Smooth muscle cell (in vitro differentiated cells): ENCODE data around the gene RBM4B. TPM values are rescaled to one million over a fixed set of nuclear protein-coding genes. Genes with fewer than 3 reads are reported as not detected.

Experiments
- DNase-seq: peaks from one replicate; lab custom pipeline; 2025; ENCODE audit not compliant: unreplicated experiment; lab: John Stamatoyannopoulos, UW
- H2AFZ ChIP-seq: fragments of 200-600 bp; sonication (generic); 2 replicates; pipeline ENCODE4 v1.6.0; 2016; ENCODE audit warnings: antibody characterized with exemption, low read depth, mild to moderate bottlenecking
- H3F3A ChIP-seq: fragments of 200-600 bp; sonication (generic); 2 replicates; pipeline ENCODE4 v1.6.0; 2017; ENCODE audit warnings: antibody characterized with exemption, low read depth
- H3K27ac ChIP-seq: fragments of 200-600 bp; sonication (generic); 2 replicates; pipeline ENCODE4 v1.5.1; 2016; ENCODE audit warnings: low read depth, mild to moderate bottlenecking
- H3K27me3 ChIP-seq: fragments of 200-600 bp; sonication (generic); 2 replicates; pipeline ENCODE4 v1.6.1; 2016; ENCODE audit warnings: low read depth, mild to moderate bottlenecking
- H3K36me3 ChIP-seq: fragments of 200-600 bp; sonication (generic); 2 replicates; pipeline ENCODE4 v1.5.1; 2016; ENCODE audit warnings: low read depth
- H3K4me1 ChIP-seq: fragments of 200-600 bp; sonication (generic); 2 replicates; pipeline ENCODE4 v1.5.1; 2016; ENCODE audit warnings: low read depth
- H3K4me2 ChIP-seq: fragments of 200-600 bp; sonication (generic); 2 replicates; pipeline ENCODE4 v1.6.0; 2016; ENCODE audit warnings: mild to moderate bottlenecking
- H3K4me3 ChIP-seq: fragments of 200-600 bp; sonication (generic); 2 replicates; pipeline ENCODE4 v1.5.1; 2016; ENCODE audit warnings: mild to moderate bottlenecking
- H3K79me2 ChIP-seq: fragments of 200-600 bp; sonication (generic); 2 replicates; pipeline ENCODE4 v1.6.0; 2016; ENCODE audit warnings: low read depth, mild to moderate bottlenecking
- H3K9ac ChIP-seq: fragments of 200-600 bp; sonication (generic); 2 replicates; pipeline ENCODE4 v1.6.0; 2016; ENCODE audit warnings: low read depth
- H3K9me3 ChIP-seq: fragments of 200-600 bp; sonication (generic); replicated peaks from 2 replicates; pipeline ENCODE4 v1.5.1; 2016; ENCODE audit warnings: low read depth
- H4K20me1 ChIP-seq: fragments of 200-600 bp; sonication (generic); 2 replicates; pipeline ENCODE4 v1.6.0; 2016; ENCODE audit warnings: low read depth
- CTCF ChIP-seq: fragments of 200-600 bp; sonication (generic); IDR thresholded peaks from 2 replicates; pipeline ENCODE4 v1.5.1; 2017; ENCODE audit warnings: borderline replicate concordance, mild to moderate bottlenecking, antibody characterized with exemption; ENCODE audit not compliant: insufficient read depth, poor library complexity, severe bottlenecking
- WGBS: methylation state at CpG from one replicate; pipeline ENCODE4 v1.1.7; 2016; ENCODE audit warnings: low lambda C conversion rate; 5-methylcytosine and 5-hydroxymethylcytosine counted together
- polyA plus RNA-seq: library from polyadenylated mRNA; unstranded; fragments of >200 nt; fragmentation: Nextera tagmentation; extraction: Ambion mirVana; gene quantifications from 2 replicates; pipeline ENCODE4 v1.2.1, GENCODE V29; 2016
- total RNA-seq: library from RNA; depleted of rRNA; stranded (reverse); fragments of >200 nt; gene quantifications from 2 replicates; pipeline ENCODE4 v1.2.3, GENCODE V29; 2014

The RBM4B gene
- total and polyA plus RNA-seq, 2 experiments from 2014 or later = 17.0 to 17.8 TPM

- no peaks in the 10 kb centered on the region for H4K20me1 ChIP-seq
- H3K4me2 ChIP-seq = no peak overlapping the region
- H3K79me2 ChIP-seq = no peaks in the 10 kb centered on the region
- no peak overlapping the region for H3K9ac ChIP-seq
- H3K9me3 ChIP-seq = no peaks in the 10 kb centered on the region
- no peaks in the 10 kb centered on the region for H3F3A ChIP-seq
- H2AFZ ChIP-seq = no peak overlapping the region
- no peak for TF ChIP-seq CTCF
- 98% methylated on average over 27 of the region's 27 CpGs for WGBS
- H3K36me3 ChIP-seq = no peaks in the 10 kb centered on the region
- H3K27ac ChIP-seq = no peak overlapping the region
- DNase-seq = no peak
- H3K27me3 ChIP-seq = no peaks in the 10 kb centered on the region
- no peaks in the 10 kb centered on the region for H3K4me1 ChIP-seq
- H3K4me3 ChIP-seq = no peak overlapping the region
Measured at GRCh38 chr11:66700742-66701141, 23.1 kb upstream of the RBM4B start.

- Histone ChIP-seq H3F3A (no peaks in the 10 kb centered on the region), H3K4me3 (no peak overlapping the region), H3K27ac (no peak overlapping the region), H3K4me1 (no peaks in the 10 kb centered on the region), H3K9me3 (no peaks in the 10 kb centered on the region), H3K79me2 (no peaks in the 10 kb centered on the region), H2AFZ (no peak overlapping the region), H4K20me1 (no peaks in the 10 kb centered on the region), H3K27me3 (no peaks in the 10 kb centered on the region), H3K4me2 (no peak overlapping the region), H3K9ac (no peak overlapping the region), H3K36me3 (no peaks in the 10 kb centered on the region)
- WGBS = 96% methylated on average over 15 of the region's 15 CpGs
- TF ChIP-seq CTCF = no peak
- DNase-seq = no peak
Measured at GRCh38 chr11:66700337-66700736, 22.6 kb upstream of the RBM4B start.

DNA sequence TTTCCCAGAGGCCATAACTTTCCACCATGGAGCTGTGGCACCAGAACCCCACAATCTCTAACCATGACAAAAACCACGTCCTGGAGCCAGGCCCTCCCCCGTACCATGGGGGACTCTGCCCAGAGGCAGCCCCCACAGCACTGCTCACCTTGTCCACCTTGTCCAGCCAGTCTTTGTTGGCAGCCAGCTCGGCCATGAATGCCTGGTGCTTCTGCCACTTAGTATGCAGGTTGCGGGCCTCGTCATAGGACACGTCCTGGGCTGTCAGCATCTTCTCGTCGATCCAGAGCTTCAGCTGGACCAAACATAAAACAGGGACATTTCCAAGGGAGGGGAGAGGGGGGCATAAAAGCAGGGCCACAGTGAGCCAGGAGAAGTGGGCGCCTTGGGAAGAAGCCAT is 20.8 kb upstream of the RBM4B start:
- 93% methylated on average over 9 of the region's 9 CpGs for WGBS

More for the DNA sequence above, 20.8 kb upstream of the RBM4B start:
- no peaks in the 10 kb centered on the region for H3K4me1 ChIP-seq
- no peak overlapping the region for H3K4me3 ChIP-seq
- H3K27me3 ChIP-seq = no peaks in the 10 kb centered on the region
- H2AFZ ChIP-seq = no peak overlapping the region
- H4K20me1 ChIP-seq = no peaks in the 10 kb centered on the region
- H3K9ac ChIP-seq = no peak overlapping the region
- no peak overlapping the region for H3K27ac ChIP-seq
- no peak overlapping the region for H3K4me2 ChIP-seq
- H3F3A ChIP-seq = no peaks in the 10 kb centered on the region
- H3K79me2 ChIP-seq = no peaks in the 10 kb centered on the region
- H3K36me3 ChIP-seq = no peaks in the 10 kb centered on the region
- TF ChIP-seq CTCF = no peak
- DNase-seq = no peak
- H3K9me3 ChIP-seq = no peaks in the 10 kb centered on the region
